GM19467 (cell line): ENCODE results near the gene ZRANB2.

Experiments used
- ATAC-seq: cut with Tn5 transposase; IDR thresholded peaks from one replicate; pipeline ENCODE4 v1.9.1; 2021; ENCODE audit warnings: mild to moderate bottlenecking, moderate library complexity; ENCODE audit not compliant: unreplicated experiment

ZRANB2 gene

GRCh38 chr1:71028981-71029380, 51.9 kb downstream of the ZRANB2 start:
- no peak for ATAC-seq

DNA sequence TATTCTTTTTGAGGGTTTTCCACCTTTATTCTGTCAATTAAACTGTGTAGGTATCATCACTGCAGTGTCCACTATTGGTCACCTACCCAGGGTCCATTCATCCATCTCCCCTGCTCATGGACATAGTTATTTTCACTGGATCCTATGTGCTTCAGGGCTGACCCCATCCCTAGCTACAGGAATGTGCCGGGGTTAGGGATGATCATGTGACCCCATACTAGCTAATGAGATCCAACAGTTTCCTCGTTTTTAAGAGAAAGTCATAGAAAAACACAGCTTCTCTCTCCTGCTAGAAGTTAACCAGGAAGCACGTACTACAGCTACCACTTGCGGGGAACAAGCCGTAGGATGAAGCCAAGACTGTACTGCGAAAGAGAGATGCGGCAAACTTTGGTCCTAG, 52.8 kb downstream of the ZRANB2 start:
- ATAC-seq = no peak

GRCh38 chr1:71026093-71026492, 54.7 kb downstream of the ZRANB2 start:
- ATAC-seq = no peak

- no peak for ATAC-seq
Measured at GRCh38 chr1:71023515-71023914, 57.3 kb downstream of the ZRANB2 start.

GRCh38 chr1:71019233-71019969, 61.4 kb downstream of the ZRANB2 start:
- ATAC-seq = no peak

- no peak for ATAC-seq
Measured at GRCh38 chr1:71018791-71019190, 62.0 kb downstream of the ZRANB2 start.

DNA sequence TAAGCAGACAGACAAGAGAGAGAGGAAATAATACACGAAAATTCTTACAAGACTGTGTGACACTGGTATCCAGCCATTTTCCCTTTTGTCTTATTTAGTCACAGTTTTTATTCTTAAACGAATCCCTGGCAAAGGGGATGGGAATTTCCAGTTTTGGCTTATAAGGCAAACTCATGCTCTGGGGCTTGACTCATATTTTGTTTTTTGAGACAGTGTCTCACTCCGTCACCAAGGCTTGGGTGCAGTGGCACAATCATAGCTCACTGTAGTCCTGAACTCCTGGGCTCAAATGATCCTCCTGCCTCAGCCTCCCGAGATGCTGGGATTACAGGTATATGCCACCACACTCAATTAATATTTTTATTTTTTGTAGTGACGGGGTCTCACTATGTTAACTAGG, 65.1 kb downstream of the ZRANB2 start:
- ATAC-seq = no peak

- ATAC-seq = no peak
Measured at GRCh38 chr1:71014178-71014579, 66.7 kb downstream of the ZRANB2 start.
